GM18519 (cell line): Measurements from ENCODE around the gene IQSEC1.

Experiments
- ATAC-seq: cut with Tn5 transposase; IDR thresholded peaks from one replicate; pipeline ENCODE4 v1.9.1; 2021; ENCODE audit warnings: mild to moderate bottlenecking, moderate library complexity; ENCODE audit not compliant: unreplicated experiment, low FRiP score

IQSEC1 gene

GRCh38 chr3:13108861-13109260 is 35.6 kb upstream of the IQSEC1 start:
- no peak for ATAC-seq

- ATAC-seq, result no peak
These were observed 34.4 kb upstream of the IQSEC1 start for GRCh38 chr3:13107661-13108060.

GRCh38 chr3:13106308-13107001 is 33.2 kb upstream of the IQSEC1 start:
- ATAC-seq, result no peak

- no peak for ATAC-seq
These were observed 32.6 kb upstream of the IQSEC1 start for GRCh38 chr3:13105896-13106250.

GRCh38 chr3:13105181-13105895 is 32.1 kb upstream of the IQSEC1 start:
- no peak for ATAC-seq

GRCh38 chr3:13104511-13104910 is 31.3 kb upstream of the IQSEC1 start:
- ATAC-seq, result no peak

GRCh38 chr3:13103416-13104058 is 30.3 kb upstream of the IQSEC1 start:
- ATAC-seq, result no peak

GRCh38 chr3:13102386-13103345 is 29.4 kb upstream of the IQSEC1 start:
- ATAC-seq, result no peak

- ATAC-seq, result no peak
These were observed 26.5 kb upstream of the IQSEC1 start for GRCh38 chr3:13099707-13100106.

DNA sequence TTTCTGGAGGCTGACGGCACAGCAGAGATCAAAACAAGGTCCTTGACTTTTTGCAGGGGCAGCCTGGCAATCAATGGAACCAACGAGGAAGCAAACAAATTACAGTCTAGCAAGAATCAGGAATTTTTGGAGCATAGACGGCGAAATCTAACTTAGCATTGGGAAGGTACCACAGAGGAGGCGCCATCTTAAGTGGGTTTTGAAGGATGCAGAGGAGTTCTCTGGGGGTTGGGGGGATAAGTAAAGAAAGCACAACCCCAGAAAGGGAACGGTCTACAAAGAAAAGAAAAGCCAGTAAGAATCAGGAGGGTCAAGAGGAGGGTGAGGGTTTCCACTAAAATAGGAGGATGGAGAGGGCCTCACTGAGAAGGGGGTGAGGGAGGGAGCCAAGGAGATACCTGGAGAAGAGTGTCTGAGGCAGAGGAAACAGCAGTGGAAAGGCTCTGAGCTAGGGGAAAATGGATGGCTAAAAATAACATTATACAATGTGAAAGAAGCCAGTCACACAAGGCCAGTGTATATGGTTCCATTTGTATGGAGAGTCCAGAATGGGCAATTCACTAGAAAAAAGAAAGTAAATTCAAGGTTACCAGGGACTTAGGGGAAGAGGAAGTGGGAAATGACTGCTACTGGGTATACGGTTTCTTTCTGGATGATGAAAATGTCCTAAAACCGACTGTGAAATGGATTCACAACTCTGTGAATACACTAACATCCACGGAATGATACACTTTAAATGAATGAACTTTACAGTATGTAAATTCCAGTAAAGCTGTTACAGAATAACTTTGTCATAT is 25.2 kb upstream of the IQSEC1 start:
- ATAC-seq, result no peak

DNA sequence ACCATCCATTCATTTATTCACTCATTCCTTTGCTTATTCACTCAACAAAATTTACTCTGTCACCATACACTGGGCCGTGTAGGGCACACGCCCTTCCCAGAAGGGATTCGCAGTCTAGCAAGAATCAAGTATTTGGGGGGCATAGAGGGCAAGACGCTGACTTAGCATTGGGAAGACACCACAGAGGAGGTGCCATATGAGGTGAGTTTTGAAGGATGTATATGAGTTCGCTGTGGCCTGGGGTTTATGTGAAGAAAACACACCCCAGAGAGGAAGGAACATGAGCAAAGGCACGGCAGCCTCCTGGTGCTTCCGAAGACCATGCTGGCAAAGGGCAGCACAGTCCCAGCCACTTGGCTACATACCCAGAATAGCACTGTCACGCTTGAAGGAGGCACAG is 23.1 kb upstream of the IQSEC1 start:
- ATAC-seq, result no peak

GRCh38 chr3:13095408-13095937 is 22.2 kb upstream of the IQSEC1 start:
- no peak for ATAC-seq

DNA sequence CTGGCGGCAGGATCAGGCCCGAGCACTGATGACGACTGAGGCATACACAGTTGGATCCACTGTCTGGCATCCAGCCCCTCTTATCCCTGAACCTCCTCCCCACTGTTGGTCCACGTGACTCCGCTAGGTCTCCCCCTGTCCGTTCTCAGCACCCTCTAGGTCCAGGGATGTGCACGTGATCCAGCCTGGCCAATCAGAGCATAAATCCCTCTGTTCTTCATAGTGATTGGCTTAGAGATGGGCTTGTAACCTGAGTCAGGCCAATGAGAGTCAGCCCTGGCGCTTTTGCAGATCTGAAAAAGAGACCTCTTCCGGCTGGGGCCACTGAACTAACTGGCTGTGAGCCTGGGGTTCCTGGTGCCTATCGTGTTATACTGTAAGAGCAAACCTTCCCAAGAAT is 20.5 kb upstream of the IQSEC1 start:
- no peak for ATAC-seq

DNA sequence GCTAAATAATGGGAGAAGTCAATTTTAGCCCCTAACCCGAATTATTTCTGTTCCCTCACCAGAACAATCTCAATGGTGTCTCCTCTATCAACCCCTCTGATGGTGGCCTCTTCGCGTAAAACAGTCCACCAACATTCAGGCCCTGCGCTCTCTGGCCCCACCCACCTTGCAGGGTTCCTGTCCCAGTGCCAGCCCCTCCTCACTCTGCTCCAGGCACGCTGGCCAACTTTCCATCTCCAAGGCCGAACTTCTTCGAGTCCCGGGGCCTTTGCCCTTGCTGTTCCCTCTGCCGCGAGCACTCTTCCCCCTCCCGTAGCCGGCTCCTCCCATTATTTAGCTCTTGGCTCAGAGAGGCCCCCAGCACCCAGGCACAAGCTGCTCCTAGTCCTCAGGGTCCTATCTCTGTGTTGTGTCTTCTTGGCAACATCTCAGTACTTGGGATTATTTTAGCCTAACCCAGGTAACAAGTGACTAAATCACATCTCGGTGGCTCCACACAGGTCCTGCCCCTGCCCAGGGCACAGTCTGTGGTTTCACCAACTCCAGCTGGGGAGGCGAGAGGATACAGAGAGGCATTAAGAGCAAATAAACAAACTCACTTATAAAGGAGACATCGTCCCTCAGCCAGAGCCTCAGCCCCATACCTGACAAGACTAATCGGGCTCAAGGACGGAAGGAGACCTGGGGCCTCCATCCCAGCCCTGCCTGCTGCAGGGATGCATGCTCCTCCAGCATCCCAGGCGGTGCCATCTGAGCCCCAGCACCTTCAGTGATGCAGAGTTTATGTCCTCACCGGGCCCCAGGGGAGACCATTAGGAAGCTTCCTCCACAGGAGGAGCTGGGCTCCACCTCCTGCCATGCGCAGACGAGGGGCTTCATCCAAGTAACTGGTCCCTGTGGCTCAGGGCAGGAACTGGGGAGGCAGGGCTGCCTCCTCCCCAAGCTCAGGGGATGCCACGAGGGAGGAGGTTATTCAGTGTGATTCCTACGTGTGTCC is 19.7 kb upstream of the IQSEC1 start:
- ATAC-seq, result no peak

DNA sequence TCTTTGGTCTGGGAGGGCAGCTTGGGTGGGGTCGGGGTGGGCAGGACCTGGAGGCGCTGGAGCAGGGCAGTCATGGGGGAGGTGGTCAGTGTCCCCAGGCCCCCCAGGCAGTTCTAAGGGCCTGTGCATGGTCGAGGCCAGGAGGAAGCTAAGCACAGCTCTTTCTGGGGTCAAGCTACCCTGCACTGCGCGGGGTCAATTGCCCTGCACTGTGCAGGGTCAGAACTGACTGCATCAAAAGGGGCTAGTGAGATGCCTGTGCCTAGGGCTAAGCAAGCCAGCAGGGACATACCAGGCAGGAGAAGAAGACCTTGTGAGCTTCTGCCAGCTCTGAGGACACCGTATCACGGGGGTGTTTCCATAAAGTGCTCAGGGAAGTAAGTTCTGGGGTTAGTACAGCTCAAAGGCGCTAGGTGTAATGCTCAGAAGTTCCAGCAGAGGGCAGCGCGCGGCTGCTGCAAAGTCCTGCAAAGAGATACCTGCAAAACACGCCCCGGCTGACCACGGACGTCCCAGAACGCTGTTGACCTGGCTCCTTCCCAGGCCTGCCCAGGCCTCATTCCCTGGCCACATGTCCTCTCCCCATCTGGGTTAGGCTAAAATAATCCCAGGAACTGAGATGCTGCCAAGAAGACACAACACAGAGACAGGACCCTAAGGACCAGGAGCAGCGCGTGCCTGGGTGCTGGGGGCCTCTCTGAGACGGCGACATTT is 18.8 kb upstream of the IQSEC1 start:
- ATAC-seq, result no peak

DNA sequence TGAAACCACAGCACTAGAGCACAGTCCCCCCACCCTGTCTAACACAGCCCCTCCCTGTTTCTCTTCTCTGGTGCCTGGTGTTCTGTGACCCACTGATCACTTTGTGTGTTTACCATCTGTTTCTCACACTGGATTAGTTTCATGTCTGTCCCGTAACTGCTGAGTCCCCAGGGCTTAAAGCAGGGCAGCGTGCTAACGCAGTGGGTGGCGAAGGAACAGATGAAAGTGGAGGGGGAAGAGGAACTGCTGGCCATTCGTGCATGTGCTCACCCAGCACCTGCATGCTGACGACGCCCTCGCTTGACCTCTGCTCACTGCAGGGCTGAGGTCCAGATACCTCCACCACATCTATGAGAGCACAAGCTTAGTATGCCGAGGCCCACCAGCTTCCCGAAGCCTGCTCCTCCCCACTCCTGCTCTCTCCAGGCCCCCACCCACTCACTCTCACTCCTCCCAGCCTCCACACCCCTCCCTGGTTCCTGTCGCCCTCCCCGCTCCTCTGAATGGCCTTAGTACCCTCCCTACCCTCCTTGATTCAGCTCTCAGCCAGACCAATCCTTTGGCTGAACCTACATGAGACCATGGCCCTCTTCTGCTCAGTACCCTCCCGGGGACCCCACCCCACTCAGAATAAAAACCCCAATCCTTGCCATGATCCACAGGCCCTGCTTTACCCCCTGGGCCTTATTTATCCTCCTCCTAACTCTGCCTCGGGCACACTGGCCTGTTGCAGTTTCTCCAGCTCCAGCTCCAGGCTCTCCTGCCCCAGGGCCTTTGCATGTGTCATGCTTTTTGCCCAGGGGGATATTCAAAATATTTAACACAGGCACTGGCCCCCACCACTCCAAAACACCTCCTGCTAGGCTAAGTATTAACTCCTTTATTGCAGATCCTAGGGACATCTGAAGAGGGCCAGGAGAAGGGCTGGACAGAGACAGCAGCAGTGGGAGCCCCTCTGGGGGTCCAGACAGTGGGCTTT is 15.1 kb upstream of the IQSEC1 start:
- no peak for ATAC-seq
